Astrocyte of the cerebellum (primary cell): ENCODE measurements around the gene LIX1.
"Not testable (repeated sequence)": the region's sequence is repeated elsewhere in the genome, so short reads cannot be mapped to it uniquely, and the experiment has no call there.

Experiments
- DNase-seq: peaks from one replicate; pipeline ENCODE4 v3.0.0-alpha.2; 2011; ENCODE audit warnings: low read depth
- H3K4me3 ChIP-seq: 2 replicates; pipeline ENCODE4 v1.5.1; 2011; ENCODE audit warnings: mild to moderate bottlenecking, low read depth, low read length, moderate library complexity
- CTCF ChIP-seq: IDR thresholded peaks from 2 replicates; pipeline ENCODE4 v1.5.1; 2012; ENCODE audit warnings: low read length, low read depth, moderate library complexity, mild to moderate bottlenecking; ENCODE audit errors: missing control alignments
- in situ Hi-C: cut with HindIII; loops from 2 replicates; pipeline ENCODE4 v1.10.0; 2017; ENCODE audit warnings: low sequenced_read_pairs

The LIX1 gene

GRCh38 chr5:97090944-97091343, 51.5 kb downstream of the LIX1 start:
- no peak overlapping the region for H3K4me3 ChIP-seq
- DNase-seq: no peak
- no peak for TF ChIP-seq CTCF
- in situ Hi-C loops: no loop called here

- DNase-seq: no peak
- in situ Hi-C loops: no loop called here
- TF ChIP-seq CTCF: no peak
- no peak overlapping the region for H3K4me3 ChIP-seq
These were observed 53.1 kb downstream of the LIX1 start for GRCh38 chr5:97089149-97089801.

GRCh38 chr5:97088774-97089148, 53.6 kb downstream of the LIX1 start:
- no peak for TF ChIP-seq CTCF
- H3K4me3 ChIP-seq: no peak overlapping the region
- in situ Hi-C loops: no loop called here

GRCh38 chr5:97087138-97087537, 55.3 kb downstream of the LIX1 start:
- no peak for DNase-seq
- no peak for TF ChIP-seq CTCF
- no peak overlapping the region for H3K4me3 ChIP-seq
- in situ Hi-C loops: no loop called here

More at GRCh38 chr5:97088774-97089148, 53.6 kb downstream of the LIX1 start:
- no peak for DNase-seq

GRCh38 chr5:97085459-97086181, 56.8 kb downstream of the LIX1 start:
- no peak overlapping the region for H3K4me3 ChIP-seq
- TF ChIP-seq CTCF: no peak
- in situ Hi-C loops: no loop called here
- no peak for DNase-seq

GRCh38 chr5:97084782-97085458, 57.5 kb downstream of the LIX1 start:
- DNase-seq, in situ Hi-C loops, H3K4me3 ChIP-seq: not testable (repeated sequence)
